LoVo (cell line): ENCODE measurements around the gene CAPN11.

Source experiments
- DNase-seq: peaks from one replicate; pipeline ENCODE4 v3.0.0-alpha.2; 2016; ENCODE audit warnings: low spot score

CAPN11 gene

GRCh38 chr6:44214307-44214706 is 55.7 kb downstream of the CAPN11 start:
- no peak for DNase-seq

GRCh38 chr6:44216677-44217331 is 58.2 kb downstream of the CAPN11 start, which contains the start of gene MYMX:
MYMX (plus strand) TSS chr6:44216926; CDS start chr6:44217472, 546 bp downstream.
- no peak for DNase-seq

GRCh38 chr6:44217332-44218143 is 58.9 kb downstream of the CAPN11 start:
- no peak for DNase-seq

GRCh38 chr6:44219053-44219814 is 60.6 kb downstream of the CAPN11 start:
- no peak for DNase-seq

GRCh38 chr6:44219815-44220784 is 61.5 kb downstream of the CAPN11 start:
- DNase-seq = no peak

- DNase-seq = no peak
These were observed 62.3 kb downstream of the CAPN11 start for GRCh38 chr6:44220913-44221290.

GRCh38 chr6:44221291-44221960 is 62.8 kb downstream of the CAPN11 start:
- peak; percentile 91 for DNase-seq

- no peak for DNase-seq
These were observed 63.3 kb downstream of the CAPN11 start for GRCh38 chr6:44221961-44222335.

- DNase-seq = no peak
These were observed 64.1 kb downstream of the CAPN11 start for GRCh38 chr6:44222486-44223318.

GRCh38 chr6:44223319-44224028 is 64.9 kb downstream of the CAPN11 start, which contains the start of gene SLC29A1:
SLC29A1 (plus strand) TSS chr6:44223595; CDS start chr6:44227314, 3,719 bp downstream.
- peak; percentile 71 for DNase-seq

GRCh38 chr6:44224029-44224964 is 65.7 kb downstream of the CAPN11 start:
- DNase-seq = peak; percentile 10

GRCh38 chr6:44224965-44225305 is 66.3 kb downstream of the CAPN11 start:
- DNase-seq = no peak

- DNase-seq = no peak
These were observed 67.1 kb downstream of the CAPN11 start for GRCh38 chr6:44225579-44226325.

- no peak for DNase-seq
These were observed 67.9 kb downstream of the CAPN11 start for GRCh38 chr6:44226368-44227147.

GRCh38 chr6:44227148-44227793 is 68.7 kb downstream of the CAPN11 start:
- no peak for DNase-seq

GRCh38 chr6:44228031-44228430 is 69.4 kb downstream of the CAPN11 start:
- DNase-seq = no peak
